Daoy (cell line): ENCODE results near the gene INPP5D. TPM values are rescaled to one million over a fixed set of nuclear protein-coding genes. Genes with fewer than 3 reads are reported as not detected.
A peak's percentile ranks its signal among the peaks of the same experiment; 100 is the strongest.

Source experiments
- DNase-seq: peaks from one replicate; pipeline ENCODE4 v3.0.0-alpha.2; 2015; ENCODE audit warnings: low read depth
- total RNA-seq: library from RNA; depleted of rRNA; stranded (reverse); fragments of >200 nt; shearing (Covaris generic); gene quantifications from 2 replicates; pipeline ENCODE4 v1.2.3, GENCODE V29; 2014; rRNA removed

The INPP5D gene
- total RNA-seq, 1 experiment from 2014 or later = not detected

- DNase-seq = no peak
Observed at GRCh38 chr2:233236820-233237589, 176.9 kb downstream of the INPP5D start.

DNA sequence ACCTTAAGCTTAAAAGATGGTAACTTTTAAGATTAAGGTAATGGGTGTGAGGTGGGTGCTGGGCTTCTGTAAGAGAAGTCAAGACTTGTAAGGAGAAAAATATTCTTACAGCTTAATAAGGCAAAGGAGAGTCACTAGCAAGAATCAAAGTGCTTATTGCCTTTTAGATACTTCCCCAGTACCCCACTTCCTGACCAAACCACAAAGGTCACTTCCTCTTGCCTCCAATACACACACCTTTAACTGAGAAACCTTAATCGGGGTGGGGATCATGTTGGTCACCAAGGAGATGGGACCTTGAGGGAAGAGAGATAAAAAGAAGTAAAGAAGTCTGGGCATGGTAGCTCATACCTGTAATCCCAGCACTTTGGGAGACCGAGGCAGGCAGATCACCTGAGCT, 180.8 kb downstream of the INPP5D start:
- no peak for DNase-seq

GRCh38 chr2:233241803-233242202, 181.7 kb downstream of the INPP5D start:
- no peak for DNase-seq

DNA sequence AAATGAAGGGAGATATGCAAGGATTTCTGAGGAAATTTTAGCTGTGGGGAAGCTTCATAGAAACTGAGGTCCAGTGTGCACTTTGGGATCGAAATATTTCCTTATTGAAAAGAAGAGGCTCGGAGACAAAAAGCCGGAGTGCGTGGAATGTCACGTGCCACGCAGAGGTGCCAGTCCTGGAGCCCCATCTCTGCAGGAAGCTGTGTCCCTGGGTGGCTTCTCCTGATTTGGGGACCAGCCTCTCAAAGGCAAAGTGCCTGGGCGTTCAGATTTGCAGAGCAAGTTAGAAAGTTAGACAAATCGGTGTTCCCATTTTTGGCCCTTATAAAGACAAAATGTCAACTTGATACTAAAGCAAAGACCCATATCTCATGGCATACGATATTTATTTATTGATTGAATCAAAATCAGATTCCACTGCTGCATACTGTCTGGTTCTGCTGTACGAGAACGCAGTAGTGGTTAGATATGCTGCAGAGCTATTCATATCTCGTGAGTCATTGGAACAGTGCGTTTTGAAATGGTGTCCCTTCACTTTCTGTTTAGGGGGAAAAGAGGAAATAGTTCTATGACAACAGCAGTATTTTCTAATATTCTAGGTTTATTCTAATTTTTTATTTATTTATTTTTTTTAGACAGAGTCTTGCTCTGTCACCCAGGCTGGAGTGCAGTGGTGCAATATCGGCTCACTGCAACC, 182.2 kb downstream of the INPP5D start:
- DNase-seq = peak; percentile 9

- no peak for DNase-seq
Observed at GRCh38 chr2:233243348-233243747, 183.2 kb downstream of the INPP5D start.

DNA sequence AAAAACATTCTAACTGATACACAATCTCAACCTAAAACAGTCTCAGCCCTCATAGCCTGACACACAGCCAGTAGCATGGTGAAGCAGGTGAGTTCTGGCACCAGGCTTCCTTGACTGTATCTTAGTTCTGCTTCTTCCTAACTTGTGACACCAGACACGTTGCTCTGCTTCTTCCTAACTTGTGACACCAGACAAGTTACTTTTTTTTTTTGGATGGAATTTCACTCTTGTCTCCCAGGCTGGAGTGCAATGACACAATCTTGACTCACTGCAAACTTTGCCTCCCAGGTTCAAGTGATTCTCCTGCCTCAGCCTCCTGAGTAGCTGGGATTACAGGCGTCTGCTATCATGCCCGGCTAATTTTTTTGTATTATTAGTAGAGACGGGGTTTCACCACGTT, 184.7 kb downstream of the INPP5D start:
- DNase-seq = peak; percentile 57

- no peak for DNase-seq
Observed at GRCh38 chr2:233245406-233245805, 185.3 kb downstream of the INPP5D start.

- no peak for DNase-seq
Observed at GRCh38 chr2:233247116-233247515, 187.0 kb downstream of the INPP5D start.

GRCh38 chr2:233247744-233248143, 187.6 kb downstream of the INPP5D start:
- peak; percentile 75 for DNase-seq

DNA sequence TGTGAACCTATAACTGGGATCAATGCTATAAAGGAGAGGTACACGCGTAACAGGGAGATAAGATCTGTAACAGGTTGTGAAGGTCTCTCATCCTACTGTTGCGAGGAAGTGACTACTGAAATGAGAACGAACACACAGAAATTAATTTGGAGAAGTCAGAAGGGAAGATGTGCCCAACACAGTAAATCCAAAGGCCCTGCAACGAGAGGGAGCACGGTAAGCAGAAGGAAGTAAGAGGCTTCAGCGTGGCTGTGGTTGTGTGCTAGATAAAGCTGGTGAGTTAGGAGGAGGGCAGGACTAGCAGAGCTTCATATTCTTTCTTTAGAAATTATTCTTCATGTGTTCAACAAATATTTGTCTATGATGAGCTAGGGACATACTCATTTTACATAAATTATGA, 188.9 kb downstream of the INPP5D start:
- no peak for DNase-seq

DNA sequence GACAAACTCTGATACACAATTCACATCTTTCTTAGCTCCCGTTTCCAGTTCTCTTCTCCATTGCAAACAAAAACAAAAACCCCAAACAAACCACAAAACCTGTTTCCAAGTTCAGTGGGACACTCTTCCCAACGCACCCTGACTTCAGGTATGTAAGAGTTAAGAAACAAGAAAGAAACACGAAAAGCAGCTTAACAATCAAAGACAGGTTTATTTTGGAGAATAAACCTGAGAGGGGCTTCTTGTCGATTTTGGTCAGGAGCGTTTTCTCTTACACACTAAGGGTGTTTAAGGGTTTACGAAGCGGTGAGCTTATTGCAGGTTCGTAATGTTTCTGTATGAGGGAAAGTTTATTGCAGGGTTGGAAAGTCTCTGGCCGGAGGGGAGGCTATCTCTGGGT, 190.4 kb downstream of the INPP5D start:
- DNase-seq = no peak

GRCh38 chr2:233250985-233251305, 190.8 kb downstream of the INPP5D start:
- DNase-seq = no peak

- DNase-seq = peak; percentile 97
Observed at GRCh38 chr2:233251306-233252116, 191.4 kb downstream of the INPP5D start, which contains the start of gene ATG16L1. TSS of gene ATG16L1 (plus strand) at chr2:233251673. CDS start at chr2:233251828, 155 bp downstream.

DNA sequence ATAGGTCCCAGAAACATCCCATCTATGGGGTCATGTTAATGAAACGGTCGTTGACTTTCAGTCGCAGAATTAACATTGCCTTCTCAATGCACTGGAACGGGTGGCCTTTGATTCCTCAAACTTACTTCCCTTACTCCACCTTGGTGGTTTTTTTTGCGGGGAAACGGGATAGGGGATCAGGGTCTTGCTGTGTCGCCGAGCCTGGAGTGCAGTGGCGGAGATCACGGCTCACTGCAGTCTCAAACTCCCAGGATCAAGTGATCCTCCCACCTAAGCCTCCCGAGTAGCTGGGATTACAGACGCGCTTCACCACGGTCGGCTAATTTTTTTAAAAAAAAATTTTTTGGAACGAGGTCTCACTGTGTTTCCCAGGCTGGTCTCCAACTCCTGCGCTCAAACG, 192.1 kb downstream of the INPP5D start:
- DNase-seq = peak; percentile 7

GRCh38 chr2:233255151-233255550, 195.0 kb downstream of the INPP5D start:
- DNase-seq = no peak

GRCh38 chr2:233256048-233256447, 195.9 kb downstream of the INPP5D start:
- no peak for DNase-seq

Other genes starting within 250 kb of the INPP5D start
- gene SNORC, start 190.1 kb upstream of the INPP5D start, total RNA-seq = 0.29 and 0.30 TPM in 2 replicates
- gene NGEF, start 47.1 kb upstream of the INPP5D start, total RNA-seq = 0.17 and 3.3 TPM in 2 replicates
- not detected in 2 replicates for gene NEU2, start 27.7 kb upstream of the INPP5D start, total RNA-seq
- 52.2 and 74.7 TPM in 2 replicates for gene ATG16L1, start 191.3 kb downstream of the INPP5D start, total RNA-seq
- not detected in 2 replicates for gene SAG, start 247.5 kb downstream of the INPP5D start, total RNA-seq